IPS-NIHi11 (cell line): ENCODE data around the gene TRABD.

Experiments used
- DNase-seq: peaks from one replicate; pipeline ENCODE4 v3.0.0; 2012; ENCODE audit warnings: mixed read lengths, low spot score

Gene TRABD

DNA sequence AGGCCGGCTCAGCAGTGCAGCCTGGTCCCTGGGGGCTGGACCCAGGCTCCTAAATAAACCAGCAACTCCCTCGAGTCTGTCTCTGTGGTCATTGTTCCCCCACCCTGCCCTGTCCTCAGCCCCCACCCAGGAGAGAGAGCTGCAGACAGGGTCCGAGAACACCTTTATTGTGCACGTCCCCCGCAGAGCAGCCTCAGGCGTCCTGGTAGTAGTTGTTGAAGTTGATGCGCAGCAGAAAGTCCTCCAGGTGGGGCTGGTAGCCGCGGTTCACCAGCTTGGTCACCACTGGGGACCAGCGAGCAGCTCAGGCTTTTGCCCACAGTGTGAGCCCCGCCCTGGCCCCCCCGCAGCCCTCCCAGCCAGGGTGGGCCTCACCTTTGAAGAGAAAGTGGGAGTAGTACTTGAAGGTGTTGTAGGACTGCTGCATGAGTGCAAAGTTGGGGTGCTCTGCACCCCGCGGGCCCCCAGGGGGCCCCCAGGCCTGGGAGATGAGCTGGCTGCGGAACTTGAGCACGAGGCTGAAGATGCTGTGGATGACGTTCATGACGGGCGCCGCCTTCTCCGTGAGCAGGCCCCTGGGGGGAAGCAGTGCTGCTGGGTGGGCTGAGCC is 31.9 kb downstream of the TRABD start:
- no peak for DNase-seq

- no peak for DNase-seq
Measured at GRCh38 chr22:50218153-50218995, 32.7 kb downstream of the TRABD start.

DNA sequence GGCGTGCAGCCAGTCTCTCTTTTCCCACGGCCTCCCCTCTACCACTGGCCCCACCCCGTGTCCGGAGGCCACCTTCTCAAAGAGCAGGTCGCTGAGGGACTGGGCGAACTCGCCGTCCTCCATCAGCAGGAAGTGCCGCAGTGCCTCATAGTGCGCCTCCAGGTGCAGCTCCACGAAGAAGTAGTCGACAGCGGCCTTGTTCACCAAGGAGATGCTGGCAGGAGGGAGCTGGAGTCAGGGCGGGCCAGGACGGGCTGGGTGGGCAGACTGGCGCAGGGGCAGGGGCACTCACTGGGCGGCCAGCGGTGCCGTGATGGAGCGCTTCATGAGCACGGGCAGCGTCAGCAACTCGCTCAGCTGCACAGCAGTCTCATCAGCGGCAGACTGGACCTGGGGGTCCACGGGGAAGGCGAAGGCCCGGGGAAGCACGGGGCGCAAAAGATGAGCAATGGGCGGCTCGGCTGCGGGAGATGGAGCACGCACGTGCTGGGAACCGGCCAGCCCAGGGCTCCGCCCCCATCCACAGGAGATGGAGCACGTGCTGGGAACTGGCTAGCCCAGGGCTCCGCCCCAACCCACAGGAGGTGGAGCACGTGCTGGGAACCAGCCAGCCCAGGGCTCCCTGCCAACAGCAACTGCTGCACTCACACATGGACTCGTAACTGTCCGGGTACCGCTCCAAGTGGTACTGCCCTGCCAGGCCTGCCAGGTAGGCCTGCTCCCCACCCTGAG is 33.4 kb downstream of the TRABD start:
- DNase-seq, result peak; percentile 95

GRCh38 chr22:50219800-50220602 is 34.3 kb downstream of the TRABD start:
- DNase-seq, result no peak

DNA sequence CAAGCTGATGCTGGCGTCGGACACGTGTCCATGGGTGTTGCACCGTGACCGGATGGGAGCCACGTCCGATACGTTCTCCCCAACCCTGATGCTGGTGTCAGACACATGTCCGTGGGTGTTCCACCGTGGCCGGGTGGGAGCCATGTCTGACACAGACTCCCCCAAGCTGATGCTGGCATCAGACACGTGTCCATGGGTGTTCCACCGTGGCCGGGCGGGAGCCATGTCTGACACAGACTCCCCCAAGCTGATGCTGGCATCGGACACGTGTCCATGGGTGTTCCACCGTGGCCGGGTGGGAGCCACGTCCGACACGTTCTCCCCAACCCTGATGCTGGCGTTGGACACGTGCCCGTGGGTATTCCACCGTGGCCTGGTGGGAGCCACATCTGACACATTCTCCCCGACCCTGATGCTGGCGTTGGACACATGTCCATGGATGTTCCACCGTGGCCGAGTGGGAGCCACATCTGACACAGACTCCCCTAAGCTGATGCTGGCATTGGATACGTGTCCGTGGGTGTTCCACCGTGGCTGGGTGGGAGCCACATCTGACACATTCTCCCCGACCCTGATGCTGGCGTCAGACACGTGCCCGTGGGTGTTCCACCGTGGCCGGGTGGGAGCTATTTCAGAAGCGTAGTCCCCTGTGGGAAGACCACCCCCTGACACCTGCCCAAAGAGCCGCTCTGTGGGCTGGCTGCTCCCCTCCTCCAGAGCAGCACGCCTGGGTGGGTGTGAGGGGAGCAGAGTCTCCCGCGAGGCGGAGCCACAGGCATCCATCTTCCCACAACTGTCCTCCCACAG is 35.1 kb downstream of the TRABD start:
- no peak for DNase-seq

DNA sequence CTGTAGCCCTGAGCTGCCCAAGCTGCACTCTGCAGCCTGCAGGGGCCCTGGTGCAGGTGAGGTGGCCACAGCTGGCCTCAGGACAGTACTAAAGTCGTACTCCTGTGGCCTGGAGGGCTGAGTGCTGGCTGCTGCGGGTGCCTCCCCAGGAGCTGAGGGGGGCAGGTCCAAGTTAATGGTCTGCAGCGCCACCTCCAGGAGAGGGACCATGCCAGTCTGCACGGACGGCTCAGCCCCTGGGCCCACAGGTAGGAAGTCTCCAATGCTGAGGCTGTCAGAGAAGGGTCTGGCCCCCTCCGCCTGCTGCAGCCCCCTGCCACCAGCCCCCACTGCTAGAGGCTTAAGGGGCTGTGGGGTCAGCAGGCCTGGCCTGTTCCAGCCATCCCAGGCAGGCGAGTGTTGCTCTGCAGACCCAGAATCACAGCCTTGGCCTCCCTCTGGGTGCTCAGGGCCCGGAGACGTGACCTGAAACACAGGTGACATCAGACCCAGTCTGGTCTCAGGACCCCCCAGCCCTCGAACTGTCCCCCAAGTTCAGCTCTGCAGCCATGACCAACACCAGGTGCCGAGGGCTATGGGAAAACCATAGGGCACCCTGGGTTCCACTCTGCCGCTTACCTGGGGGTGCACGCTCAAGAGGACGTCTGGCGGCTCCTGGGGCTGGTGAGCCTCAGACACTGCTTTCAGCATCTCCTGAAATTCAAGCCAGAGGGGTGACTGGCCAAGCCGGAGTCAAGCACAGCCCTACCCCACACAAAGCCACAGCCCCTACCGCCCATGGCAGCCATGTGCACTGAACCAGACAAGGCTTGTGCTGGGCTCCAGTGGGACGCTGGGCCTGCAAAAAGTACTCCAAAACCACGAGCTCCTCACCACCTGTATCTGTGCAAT is 35.9 kb downstream of the TRABD start:
- DNase-seq, result no peak

- no peak for DNase-seq
Measured at GRCh38 chr22:50222508-50222907, 36.8 kb downstream of the TRABD start.

- DNase-seq, result no peak
Measured at GRCh38 chr22:50224071-50224470, 38.4 kb downstream of the TRABD start.

GRCh38 chr22:50225200-50225969 is 39.7 kb downstream of the TRABD start:
- no peak for DNase-seq

DNA sequence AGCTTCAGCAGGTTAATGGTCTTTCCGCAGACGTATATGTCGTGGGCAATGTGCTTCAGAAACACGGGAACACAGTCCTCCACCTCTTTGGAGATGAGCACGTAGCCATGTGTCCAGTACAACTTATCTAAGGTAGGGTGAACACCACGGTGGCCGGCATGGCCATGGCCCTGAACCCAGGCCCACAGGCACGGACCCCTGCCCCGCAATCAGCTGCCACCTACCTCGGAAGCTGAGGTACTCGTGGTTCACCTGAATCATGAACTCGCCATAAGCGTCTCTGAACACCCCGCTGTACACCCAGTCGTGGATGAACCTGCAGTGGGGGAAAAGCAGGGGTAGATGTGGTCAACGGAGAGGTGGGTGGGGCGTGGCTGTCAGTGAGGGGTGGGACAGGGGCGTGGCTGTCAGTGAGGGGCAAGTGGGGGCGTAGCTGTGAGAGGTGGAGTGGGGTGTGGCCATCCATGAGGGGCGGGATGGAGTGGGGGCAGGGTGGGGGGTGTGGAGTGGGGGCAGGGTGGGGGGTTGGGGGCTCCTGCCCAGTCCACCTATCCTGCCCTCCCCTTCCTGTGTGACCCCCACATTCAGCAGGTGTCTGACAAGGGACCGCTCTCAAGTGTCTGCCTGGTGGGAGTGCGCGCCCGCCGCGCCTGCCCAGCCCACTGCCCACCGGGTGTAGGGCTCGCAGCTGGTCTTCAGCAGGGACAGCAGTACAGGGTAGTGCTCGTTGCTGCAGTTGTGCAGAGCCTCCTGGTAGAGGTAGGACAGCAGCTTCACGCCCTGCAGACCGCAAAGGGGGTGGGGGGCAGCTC is 40.6 kb downstream of the TRABD start:
- DNase-seq, result no peak

- DNase-seq, result no peak
Measured at GRCh38 chr22:50226875-50227165, 41.1 kb downstream of the TRABD start.

- no peak for DNase-seq
Measured at GRCh38 chr22:50227579-50228215, 42.0 kb downstream of the TRABD start.

DNA sequence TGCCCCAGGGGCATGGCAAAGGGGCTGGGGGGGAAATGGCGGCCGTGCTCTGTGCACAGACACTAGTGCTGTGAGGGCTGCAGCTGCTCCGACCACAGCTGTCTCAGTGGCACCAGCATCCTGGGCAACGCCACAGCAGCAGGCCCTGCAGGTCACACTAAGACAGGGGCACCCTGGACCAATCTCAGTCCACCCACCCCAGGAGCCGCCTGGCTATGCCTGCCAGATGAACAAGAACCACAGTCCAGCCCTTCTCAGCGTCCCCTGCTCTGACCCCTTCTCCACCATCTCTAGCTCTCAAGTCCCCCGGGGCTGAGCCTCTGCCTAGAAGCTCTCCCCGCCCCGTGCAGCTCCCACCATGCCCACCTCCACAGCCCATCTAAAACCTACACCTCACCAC is 42.7 kb downstream of the TRABD start:
- no peak for DNase-seq

DNA sequence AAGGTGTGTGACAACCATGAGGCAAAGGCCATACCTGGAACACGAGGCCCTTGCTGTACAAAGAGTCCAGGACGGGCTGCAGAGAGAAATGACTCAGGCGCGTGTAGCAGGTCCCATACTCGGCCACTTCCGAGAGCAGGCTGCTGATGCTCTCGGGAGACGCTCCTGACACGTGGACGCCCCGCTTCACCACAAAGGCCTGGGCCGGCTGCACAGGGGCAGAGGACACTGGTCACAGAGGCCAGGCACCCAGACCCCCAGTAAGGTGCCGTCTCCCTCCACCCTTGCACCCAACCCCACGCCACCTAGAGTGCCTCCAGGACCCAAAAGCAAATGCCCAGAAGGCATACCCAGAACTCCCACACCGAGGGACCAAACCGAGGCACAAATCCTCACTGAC is 43.7 kb downstream of the TRABD start:
- DNase-seq, result no peak

DNA sequence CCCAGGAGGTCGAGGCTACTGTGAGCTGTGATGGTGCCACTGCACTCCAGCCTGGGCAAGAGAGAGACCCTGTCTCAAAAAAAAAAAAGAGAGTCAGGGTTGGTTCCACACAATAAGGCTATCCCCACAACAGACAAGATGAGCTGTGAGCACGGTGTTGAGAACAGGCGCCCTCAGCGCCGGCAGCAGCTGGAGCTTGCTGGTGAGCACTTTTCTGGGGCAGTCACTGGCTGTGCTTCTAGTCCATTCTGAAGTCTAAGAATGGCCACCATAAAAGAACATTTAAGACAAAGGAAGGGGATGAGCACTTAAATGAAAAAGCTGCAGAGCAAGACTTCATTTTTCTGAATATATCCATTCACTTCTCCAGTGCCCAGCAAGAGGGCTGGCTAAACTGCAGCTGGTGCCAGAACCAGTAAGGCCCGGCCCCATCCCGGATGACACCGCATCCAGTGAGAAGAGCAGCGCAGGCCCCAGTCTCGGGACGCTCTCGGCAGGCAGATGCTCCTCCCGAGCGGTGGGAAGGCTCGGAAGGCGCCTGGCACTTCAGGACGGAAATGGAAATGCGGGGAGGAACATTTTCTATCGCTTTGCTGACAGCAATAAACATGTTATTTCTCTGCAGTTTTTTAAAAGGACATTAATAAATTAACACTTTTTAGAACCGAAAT is 46.9 kb downstream of the TRABD start:
- no peak for DNase-seq

- DNase-seq, result no peak
Measured at GRCh38 chr22:50233223-50233622, 47.5 kb downstream of the TRABD start.

DNA sequence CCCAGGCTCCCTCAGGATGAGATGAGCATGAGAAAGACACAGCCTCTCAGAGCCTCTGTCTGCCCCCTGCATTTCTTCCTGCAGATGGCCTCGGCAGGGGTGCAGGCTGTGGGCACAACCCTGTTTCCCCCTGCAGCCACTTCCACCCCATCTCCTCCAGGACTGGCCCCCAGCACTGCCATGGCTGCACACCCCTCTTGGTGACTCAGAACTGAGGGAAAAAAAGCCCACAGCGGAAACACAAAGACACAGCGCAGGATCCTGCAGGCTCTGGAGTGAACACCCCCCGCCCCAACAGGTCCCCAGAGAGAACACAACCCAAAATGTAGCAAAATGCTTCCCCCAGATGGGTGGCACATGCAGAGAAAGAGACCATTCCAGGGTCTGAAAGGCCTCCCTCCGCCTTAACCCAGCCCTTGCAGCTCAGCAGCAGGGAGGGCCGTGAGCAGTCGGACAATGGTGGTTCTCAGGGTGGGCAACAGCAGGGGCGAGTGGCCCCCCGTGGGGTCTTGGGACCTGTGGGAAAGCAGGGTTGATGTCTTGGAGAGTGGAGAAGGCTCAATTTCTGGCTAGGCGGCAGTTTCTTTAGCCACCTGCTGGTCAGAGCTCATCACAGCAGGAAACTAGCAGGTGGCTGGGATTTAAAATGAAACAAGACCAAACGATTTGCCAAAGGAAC is 51.2 kb downstream of the TRABD start:
- DNase-seq, result peak; percentile 55
